ENCODE data around the gene CRELD1.
"Not testable (repeated sequence)": the region's sequence is repeated elsewhere in the genome, so short reads cannot be mapped to it uniquely, and the experiment has no call there.

Gene CRELD1

GRCh38 chr3:9933561-9934234 lies at the start of gene CRELD1:
Gene CRELD1, plus strand, starts transcription at chr3:9933834. Its CDS starts 605 bp downstream, at chr3:9934439.
- DNase-seq, result peak; percentile 98

- DNase-seq, result no peak
These were observed 49.0 kb upstream of the CRELD1 start for GRCh38 chr3:9884555-9885165.

DNA sequence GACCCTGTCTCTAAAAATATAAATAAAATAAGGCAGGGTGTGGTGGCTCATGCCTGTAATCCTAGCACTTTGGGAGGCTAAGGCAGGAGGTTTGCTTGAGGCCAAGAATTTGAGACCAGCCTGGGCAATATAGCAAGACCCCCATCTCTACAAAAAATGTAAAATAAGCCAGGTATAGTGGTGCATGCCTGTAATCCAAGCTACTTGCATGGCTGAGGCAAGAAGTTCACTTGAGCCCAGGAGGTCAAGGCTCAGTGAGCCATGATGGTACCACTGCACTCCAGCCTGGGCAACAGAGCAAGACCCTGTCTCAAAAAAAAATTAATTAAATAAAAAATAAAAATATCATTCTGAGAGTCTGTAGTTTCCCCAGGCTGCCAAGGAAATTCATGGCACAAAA lies 47.3 kb upstream of the CRELD1 start:
- DNase-seq, result no peak

GRCh38 chr3:9887480-9887879 lies 46.2 kb upstream of the CRELD1 start:
- DNase-seq, result no peak

- no peak for DNase-seq
These were observed 45.1 kb upstream of the CRELD1 start for GRCh38 chr3:9888540-9888939.

DNA sequence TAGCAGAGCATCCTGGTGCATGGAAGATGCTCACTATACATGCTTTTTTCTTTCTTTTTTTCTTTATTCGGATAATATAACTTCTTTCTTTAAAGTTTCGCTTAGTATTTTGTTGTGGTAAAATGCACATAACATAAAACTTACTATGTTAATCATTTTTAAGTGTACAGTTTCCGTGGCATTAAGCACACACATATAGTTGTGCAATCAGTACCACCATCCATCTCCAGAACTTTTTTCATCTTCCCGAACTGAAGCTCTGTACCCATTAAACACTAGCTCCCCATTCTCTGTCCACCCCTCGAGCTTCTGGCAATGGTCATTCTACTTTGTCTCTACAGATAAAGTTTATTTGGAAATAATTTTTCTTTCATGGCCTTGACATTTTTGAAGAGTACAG lies 44.2 kb upstream of the CRELD1 start:
- DNase-seq, result no peak

- DNase-seq, result peak; percentile 97
These were observed 43.2 kb upstream of the CRELD1 start, which contains the start of gene JAGN1 for GRCh38 chr3:9890249-9891071. Gene JAGN1, plus strand, starts transcription at chr3:9890610. Its CDS starts 113 bp downstream, at chr3:9890723.

DNA sequence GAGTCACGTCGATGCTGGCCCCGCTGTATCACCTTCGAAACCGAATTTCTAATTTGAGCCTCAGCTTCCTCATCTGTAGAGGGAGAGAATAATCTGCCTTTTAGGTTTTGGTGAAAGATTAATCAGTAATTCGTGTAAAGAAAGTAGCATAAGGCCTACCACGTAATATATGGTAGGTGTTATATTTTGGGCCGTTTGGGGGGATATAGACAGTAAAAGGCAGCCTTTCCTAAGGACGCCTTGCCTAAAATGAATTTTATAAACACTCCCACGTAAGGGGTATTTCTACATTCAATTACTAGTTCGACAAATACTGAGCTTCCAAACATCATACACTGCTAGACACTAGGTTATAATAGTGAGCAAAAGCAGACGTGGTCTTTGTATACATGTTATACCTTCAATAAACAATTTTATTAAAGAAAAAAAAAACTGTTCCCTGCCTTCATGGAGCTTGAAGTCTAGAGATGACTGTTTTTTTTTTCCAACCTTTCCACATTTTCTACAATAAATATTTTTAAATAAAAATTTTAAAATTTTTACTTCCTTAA lies 42.5 kb upstream of the CRELD1 start:
- no peak for DNase-seq

GRCh38 chr3:9893739-9894138 lies 39.9 kb upstream of the CRELD1 start:
- no peak for DNase-seq

DNA sequence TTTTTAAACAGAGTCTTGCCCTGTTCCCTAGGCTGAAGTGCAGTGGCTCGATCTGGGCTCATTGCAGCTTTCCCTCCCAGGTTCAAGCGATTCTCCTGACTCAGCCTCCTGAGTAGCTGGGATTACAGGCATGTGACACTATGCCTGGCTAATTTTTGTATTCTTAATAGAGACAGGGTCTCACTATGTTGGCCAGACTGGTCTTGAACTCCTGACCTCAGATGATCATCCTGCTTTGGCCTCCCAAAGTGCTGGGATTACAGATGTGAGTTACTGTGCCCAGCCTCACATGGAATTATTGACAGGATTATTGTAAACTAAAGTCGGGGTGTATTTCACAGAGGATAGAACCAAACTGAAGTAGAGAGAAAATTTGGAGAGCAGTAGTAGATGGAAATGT lies 37.9 kb upstream of the CRELD1 start:
- DNase-seq, result not testable (repeated sequence)

GRCh38 chr3:9896755-9897407 lies 36.8 kb upstream of the CRELD1 start:
- DNase-seq, result not testable (repeated sequence)

GRCh38 chr3:9897408-9898372 lies 35.9 kb upstream of the CRELD1 start:
- DNase-seq, result no peak

DNA sequence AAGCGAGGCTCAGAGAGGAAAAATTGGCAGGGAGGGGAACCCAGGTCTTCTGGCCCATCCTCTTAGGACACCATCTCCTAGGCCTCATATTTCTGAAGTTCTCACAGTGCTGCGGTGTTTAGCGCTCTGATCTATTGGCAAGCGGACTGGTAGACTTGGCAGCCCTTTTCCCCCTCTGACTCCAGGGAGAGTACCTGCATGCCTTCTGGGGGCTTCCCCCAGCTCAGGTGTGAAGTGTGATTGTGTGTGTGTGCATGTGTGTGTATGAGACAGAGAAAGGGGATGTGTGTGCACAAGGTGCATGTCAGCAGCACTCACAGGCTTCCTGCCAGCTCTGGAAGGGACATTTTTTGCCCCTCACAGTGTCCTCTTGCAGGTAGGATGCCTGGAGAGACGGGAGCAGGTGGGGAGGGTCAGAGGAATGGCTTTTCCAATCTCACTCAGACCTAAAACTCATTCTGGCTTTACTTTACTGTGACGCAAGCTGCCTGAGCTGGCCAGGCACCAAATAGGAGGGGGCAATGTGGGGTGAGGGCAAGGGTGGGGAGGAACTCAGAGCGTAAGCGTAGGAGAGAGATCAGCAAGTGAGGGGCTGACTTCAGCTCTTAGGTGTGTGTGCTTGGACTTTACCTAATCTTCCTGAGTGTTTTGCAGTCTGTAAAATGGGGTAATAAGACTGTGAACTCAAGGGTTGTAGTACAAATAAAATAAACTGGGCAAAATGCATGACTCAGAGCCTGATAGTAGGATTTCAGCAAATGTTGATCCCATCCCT lies 35.0 kb upstream of the CRELD1 start:
- no peak for DNase-seq

DNA sequence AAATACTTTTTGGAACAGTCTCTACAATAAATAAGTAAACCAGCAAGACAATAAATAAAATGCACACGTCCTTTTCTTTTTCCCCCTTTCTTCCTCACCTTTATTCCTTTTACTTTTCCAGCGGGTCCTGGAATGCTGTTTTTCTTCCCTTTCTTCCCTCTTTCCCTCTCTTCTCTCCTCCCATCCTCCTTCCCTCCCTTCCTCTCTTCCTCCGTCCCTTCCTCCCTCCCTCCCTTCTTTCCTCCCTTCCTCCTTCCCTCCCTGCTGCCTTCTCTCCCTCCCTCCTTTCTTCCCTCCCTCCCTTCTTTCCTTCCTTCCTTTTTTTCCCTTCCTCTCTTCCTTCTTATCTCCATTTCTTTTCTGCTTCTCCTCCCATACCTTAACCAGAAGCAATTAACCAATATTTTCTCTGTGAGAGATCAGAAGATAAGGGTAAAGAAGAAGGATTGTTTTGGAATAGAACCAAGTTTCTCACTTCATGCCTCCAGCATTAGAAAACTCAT lies 34.3 kb upstream of the CRELD1 start:
- no peak for DNase-seq

DNA sequence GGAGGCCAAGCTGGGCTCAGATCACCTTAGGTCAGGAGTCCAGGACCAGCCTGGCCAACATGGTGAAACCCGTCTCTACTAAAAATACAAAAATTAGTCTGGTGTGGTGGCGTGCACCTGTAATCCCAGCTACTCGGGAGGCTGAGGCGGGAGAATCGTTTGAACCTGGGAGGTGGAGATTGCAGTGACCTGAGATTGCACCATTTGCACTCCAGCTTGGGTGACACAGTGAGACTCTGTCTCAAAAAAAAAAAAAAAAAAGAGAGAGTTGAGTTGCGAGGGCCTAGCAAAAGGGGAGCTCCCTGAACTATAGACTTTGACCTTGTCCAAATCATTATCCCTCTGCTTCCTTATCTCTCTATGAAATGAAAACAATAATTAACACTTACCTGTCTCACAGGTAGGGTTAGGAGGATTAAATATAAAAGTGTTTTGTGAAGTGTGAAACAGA lies 32.6 kb upstream of the CRELD1 start:
- DNase-seq, result not testable (repeated sequence)

- peak; percentile 55 for DNase-seq
These were observed 31.7 kb upstream of the CRELD1 start for GRCh38 chr3:9901967-9902366.

DNA sequence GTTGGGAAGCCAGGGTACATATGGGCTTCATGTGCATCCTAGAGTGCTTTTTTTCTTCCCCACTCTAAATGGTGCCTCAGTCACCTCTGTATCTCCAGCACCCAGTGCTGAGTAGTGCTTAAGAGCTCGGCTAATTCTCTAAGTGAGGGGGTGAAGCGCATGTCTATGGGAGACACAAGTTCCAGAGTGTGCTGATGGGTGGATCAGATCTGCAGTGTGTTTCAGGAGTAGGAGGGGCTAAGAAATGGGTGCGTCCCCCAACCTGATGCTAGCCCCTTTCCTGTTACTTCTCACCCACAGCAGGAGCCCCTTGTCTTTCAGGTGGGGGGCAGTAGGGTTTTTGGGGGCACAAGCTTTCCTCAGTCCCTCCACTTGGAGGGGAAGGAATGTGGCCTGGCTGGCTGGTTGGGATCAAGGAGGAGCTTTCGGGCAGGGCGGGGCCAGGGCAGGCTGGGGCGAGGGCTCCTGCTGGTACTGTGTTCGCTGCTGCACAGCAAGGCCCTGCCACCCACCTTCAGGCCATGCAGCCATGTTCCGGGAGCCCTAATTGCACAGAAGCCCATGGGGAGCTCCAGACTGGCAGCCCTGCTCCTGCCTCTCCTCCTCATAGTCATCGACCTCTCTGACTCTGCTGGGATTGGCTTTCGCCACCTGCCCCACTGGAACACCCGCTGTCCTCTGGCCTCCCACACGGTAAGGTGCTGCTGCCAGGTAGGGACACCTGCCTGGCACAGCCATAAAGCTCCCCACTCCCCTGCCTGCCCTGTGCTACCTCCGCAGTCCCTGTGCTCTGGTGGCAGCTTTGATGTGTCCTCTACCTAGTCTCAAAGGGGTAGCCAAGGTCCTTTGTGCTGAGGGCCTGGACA lies 31.0 kb upstream of the CRELD1 start, which contains the start of gene IL17RE:
TSS of gene IL17RE (plus strand) at position 477 of the 866 bp plus-strand sequence. CDS start at position 562, 85 bp downstream.
- DNase-seq, result no peak

GRCh38 chr3:9903238-9903624 lies 30.4 kb upstream of the CRELD1 start:
- no peak for DNase-seq

DNA sequence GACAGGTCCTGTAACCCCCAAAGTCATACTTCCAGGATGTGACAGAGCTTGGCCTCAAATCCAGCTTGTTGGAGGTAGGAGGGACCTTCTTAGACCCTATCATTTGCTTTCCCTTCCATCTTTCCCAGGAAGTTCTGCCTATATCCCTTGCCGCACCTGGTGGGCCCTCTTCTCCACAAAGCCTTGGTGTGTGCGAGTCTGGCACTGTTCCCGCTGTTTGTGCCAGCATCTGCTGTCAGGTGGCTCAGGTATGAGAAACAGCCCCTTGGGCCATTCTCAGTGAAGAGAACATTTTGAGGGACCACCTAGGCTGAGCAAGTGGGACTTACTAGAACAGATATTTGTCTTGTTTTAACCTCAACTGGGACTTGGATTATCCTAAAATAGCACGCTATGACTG lies 29.7 kb upstream of the CRELD1 start:
- DNase-seq, result no peak
